ENCODE data around the gene STAT3. TPM values are rescaled to one million over a fixed set of nuclear protein-coding genes. Genes with fewer than 3 reads are reported as not detected.
A peak's percentile ranks its signal among the peaks of the same experiment; 100 is the strongest.
"Not testable (repeated sequence)": the region's sequence is repeated elsewhere in the genome, so short reads cannot be mapped to it uniquely, and the experiment has no call there.

Gene STAT3
- total RNA-seq, 4 donors from 2014 or later = 88.4 to 203 (median 130) TPM

DNA sequence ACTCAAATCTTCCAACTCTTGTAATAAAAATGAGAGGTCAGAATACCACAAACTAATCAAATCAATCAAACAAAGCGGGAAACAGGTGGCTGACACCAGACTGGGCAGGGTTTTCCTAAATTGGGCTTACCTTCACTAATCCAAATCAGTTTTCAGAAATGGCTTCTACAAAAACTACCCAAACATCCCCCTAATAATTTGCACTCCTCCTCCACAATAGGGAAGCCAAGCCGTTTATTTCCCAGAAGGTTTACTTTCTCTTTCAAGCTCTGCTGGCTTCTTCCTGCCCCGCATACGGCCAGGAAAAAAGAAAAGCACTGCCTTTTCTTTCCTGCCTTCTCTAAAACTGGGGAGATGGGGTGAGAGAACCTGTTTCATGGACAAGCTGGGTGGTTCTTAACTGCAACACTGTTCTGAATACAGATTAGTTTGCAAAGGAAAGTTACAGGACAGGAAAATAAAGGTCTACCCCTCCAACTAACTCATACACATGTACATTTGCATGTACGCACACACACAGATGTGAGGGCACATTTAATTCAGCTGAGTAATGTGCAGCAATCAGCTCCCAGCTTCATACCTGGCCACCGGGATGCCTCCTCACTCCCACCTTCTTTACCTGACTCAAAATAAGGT is 9.2 kb downstream of the STAT3 start:
- intact Hi-C loops (cut with DNase I; ENCODE audit: low total_unique reads) (no loop called here), in situ Hi-C loops (cut with MboI; ENCODE audit: low sequenced_read_pairs in 4 of 4) (no loop called here)
- no peaks in the 10 kb centered on the region for H3K9me3 ChIP-seq
- peaks cover 59 to 80% of the 10 kb centered on the region in 2 donors for H3K4me1 ChIP-seq
- peak overlapping the region; percentile 28 to 57 (median 40) for H3K4me3 ChIP-seq
- no peak for DNase-seq
- no peaks in the 10 kb centered on the region for H3K27me3 ChIP-seq
- TF ChIP-seq POLR2A (IDR thresholded peaks at IDR 0.05) = no peak
- TF ChIP-seq, protein P1, sequence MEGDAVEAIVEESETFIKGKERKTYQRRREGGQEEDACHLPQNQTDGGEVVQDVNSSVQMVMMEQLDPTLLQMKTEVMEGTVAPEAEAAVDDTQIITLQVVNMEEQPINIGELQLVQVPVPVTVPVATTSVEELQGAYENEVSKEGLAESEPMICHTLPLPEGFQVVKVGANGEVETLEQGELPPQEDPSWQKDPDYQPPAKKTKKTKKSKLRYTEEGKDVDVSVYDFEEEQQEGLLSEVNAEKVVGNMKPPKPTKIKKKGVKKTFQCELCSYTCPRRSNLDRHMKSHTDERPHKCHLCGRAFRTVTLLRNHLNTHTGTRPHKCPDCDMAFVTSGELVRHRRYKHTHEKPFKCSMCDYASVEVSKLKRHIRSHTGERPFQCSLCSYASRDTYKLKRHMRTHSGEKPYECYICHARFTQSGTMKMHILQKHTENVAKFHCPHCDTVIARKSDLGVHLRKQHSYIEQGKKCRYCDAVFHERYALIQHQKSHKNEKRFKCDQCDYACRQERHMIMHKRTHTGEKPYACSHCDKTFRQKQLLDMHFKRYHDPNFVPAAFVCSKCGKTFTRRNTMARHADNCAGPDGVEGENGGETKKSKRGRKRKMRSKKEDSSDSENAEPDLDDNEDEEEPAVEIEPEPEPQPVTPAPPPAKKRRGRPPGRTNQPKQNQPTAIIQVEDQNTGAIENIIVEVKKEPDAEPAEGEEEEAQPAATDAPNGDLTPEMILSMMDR (IDR thresholded peaks at IDR 0.05 in 4 of 5, conservative IDR thresholded peaks at IDR 0.05 in 1 of 5) = no peak
- peak in 1 of 2 donors; percentile 60 for ATAC-seq
- peak overlapping the region; percentile 77 to 99 (median 82) for H3K27ac ChIP-seq
- H3K36me3 ChIP-seq = no peaks in the 10 kb centered on the region

DNA sequence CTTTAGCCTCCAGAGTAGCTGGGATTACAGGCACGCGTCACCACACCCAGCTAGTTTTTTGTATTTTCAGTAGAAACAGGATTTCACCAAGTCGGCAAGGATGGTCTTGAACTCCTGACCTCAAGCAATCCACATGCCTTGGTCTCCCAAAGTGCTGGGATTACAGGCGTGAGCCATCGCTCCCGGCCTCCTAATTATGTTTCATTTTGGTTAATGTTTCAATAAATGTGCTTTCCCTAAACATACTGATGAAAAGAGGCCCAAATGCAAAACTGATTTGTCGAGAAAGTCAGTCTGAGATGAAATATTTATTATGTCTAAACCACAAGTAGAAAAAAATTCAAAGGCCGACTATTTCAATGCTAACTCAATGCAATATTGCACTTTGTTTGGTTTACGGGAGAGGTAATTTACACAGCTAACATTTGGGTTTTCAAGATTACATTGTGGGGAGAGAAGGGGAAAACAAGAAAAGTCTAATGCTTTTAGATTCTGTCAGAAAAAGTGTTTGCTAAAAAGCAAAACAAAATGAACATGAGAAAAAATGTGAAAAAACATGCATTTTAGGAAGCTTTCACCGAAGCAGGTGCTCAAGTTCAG is 9.8 kb downstream of the STAT3 start:
- ATAC-seq (no peak), DNase-seq (no peak)
- Histone ChIP-seq H3K4me3 (peak overlapping the region; percentile 28 to 57 (median 40)), H3K27me3 (no peaks in the 10 kb centered on the region), H3K27ac (peak overlapping the region; percentile 77 to 99 (median 82)), H3K36me3 (no peaks in the 10 kb centered on the region), H3K4me1 (peaks cover 59 to 81% of the 10 kb centered on the region in 2 donors), H3K9me3 (no peaks in the 10 kb centered on the region)
- intact Hi-C loops (cut with DNase I; ENCODE audit: low total_unique reads) = no loop called here
- TF ChIP-seq, protein P1 (IDR thresholded peaks at IDR 0.05 in 4 of 5, conservative IDR thresholded peaks at IDR 0.05 in 1 of 5) = no peak
- no peak for TF ChIP-seq POLR2A (IDR thresholded peaks at IDR 0.05)
- in situ Hi-C loops (cut with MboI; ENCODE audit: low sequenced_read_pairs in 4 of 4) = no loop called here

DNA sequence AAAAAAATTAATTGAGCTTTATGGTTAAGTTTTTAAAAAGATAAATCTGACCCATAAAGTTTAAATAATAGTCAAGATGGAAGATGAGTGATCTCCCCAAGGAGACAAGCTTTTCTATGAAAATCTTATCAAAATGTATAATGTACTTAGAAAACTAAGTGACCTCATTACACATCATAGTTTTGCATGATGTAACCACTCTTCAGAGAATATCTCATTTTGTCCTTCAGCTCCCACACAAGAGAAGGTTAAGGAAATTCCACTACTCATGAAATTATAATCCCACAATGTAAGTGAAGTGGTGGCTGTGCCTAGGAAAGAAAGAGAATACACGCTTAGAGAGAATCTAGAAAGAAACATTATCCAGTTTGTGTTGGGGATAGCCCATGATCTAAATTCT is 14.3 kb downstream of the STAT3 start:
- intact Hi-C loops (cut with DNase I; ENCODE audit: low total_unique reads) (no loop called here), in situ Hi-C loops (cut with MboI; ENCODE audit: low sequenced_read_pairs in 4 of 4) (no loop called here)
- Histone ChIP-seq H3K27ac (peak overlapping the region in 1 of 4 donors; percentile 99), H3K4me3 (no peak overlapping the region), H3K36me3 (no peaks in the 10 kb centered on the region), H3K4me1 (peaks cover 22 to 37% of the 10 kb centered on the region in 2 donors), H3K9me3 (no peaks in the 10 kb centered on the region), H3K27me3 (no peaks in the 10 kb centered on the region)
- TF ChIP-seq, protein P1 (IDR thresholded peaks at IDR 0.05 in 4 of 5, conservative IDR thresholded peaks at IDR 0.05 in 1 of 5) = no peak
- TF ChIP-seq POLR2A (IDR thresholded peaks at IDR 0.05) = no peak
- ATAC-seq (no peak), DNase-seq (no peak)

DNA sequence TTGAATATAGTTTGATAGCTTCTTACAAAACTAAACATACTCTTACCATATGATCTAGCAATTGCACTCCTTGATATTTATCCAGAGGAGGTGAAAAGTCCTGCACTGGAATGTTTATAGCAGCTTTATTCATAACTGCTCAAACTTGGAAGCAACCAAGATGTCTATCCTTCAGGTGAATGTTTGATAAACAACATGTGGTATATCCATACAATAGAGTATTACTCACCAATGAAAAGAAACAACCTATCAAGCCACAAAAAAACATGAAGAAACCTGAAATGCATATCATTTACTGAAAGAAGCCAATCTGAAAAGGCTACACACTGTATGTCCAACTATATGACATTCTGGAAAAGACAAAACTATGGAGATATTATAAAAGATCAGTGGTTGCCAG is 16.1 kb downstream of the STAT3 start:
- Histone ChIP-seq H3K36me3 (no peaks in the 10 kb centered on the region), H3K9me3 (no peaks in the 10 kb centered on the region), H3K27me3 (no peaks in the 10 kb centered on the region), H3K4me1 (peaks cover 19 to 30% of the 10 kb centered on the region in 2 donors), H3K4me3 (no peak overlapping the region), H3K27ac (no peak overlapping the region)
- in situ Hi-C loops (cut with MboI; ENCODE audit: low sequenced_read_pairs in 4 of 4) = no loop called here
- ATAC-seq (no peak), DNase-seq (no peak)
- no peak for TF ChIP-seq POLR2A (IDR thresholded peaks at IDR 0.05)
- TF ChIP-seq, protein P1 (IDR thresholded peaks at IDR 0.05 in 4 of 5, conservative IDR thresholded peaks at IDR 0.05 in 1 of 5) = no peak
- intact Hi-C loops (cut with DNase I; ENCODE audit: low total_unique reads) = no loop called here

DNA sequence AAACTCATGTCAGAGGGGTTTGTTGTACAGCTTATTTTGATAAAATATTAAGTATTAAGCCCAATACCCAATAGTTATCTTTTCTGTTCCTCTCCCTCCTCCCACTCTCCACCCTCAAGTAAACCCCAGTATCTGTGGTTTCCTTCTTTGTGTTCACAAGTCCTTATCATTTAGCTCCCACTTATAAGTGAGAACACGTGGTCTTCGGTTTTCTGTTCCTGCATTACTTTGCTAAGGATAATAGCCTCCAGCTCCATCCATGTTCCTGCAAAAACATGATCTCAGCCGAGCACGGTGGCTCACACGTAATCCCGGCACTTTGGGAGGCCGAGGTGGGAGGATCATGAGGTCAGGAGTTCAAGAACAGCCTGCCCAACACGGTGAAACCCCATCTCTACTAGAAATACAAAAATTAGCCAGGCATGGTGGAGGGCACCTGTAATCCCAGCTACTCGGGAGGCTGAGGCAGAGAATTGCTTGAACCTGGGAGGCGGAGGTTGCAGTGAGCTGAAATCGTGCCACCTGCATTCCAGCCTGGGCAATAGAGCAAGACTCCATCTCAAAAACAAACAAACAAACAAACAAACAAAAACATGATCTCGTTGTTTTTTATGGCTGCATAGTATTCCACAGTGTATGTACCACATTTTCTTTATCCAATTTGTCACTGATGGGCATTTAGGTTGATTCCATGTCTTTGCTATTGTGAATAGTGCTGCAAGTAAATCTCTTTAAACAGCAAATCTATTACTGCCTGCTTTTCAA is 19.3 kb downstream of the STAT3 start:
- in situ Hi-C loops (cut with MboI; ENCODE audit: low sequenced_read_pairs in 4 of 4); DNase-seq; intact Hi-C loops (cut with DNase I; ENCODE audit: low total_unique reads); H3K36me3 ChIP-seq; H3K27ac ChIP-seq; H3K9me3 ChIP-seq; H3K27me3 ChIP-seq; ATAC-seq; H3K4me3 ChIP-seq: not testable (repeated sequence)
- peaks cover 20 to 41% of the 10 kb centered on the region in 2 donors for H3K4me1 ChIP-seq

DNA sequence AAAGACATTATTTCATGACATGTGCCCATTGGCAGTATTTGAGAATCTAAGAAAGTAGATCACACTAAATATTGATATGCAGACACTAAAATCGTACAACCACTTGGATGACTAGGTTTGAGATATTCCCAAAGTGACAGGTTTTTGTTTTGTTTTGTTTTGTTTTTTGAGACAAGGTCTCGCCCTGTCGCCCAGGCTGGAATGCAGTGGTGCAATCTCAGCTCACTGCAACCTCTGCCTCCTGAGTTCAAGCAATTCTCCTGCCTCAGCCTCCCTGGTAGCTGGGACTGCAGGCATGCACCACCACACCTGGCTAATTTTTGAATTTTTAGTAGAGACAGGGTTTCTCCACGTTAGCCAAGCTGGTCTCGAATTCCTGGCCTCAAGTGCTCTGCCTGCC is 19.9 kb downstream of the STAT3 start:
- H3K27me3 ChIP-seq; ATAC-seq; H3K9me3 ChIP-seq; DNase-seq; H3K4me3 ChIP-seq; in situ Hi-C loops (cut with MboI; ENCODE audit: low sequenced_read_pairs in 4 of 4); H3K36me3 ChIP-seq; intact Hi-C loops (cut with DNase I; ENCODE audit: low total_unique reads): not testable (repeated sequence)
- Histone ChIP-seq H3K4me1 (peaks cover 27 to 47% of the 10 kb centered on the region in 2 donors), H3K27ac (peak overlapping the region in 1 of 4 donors; percentile 18)

DNA sequence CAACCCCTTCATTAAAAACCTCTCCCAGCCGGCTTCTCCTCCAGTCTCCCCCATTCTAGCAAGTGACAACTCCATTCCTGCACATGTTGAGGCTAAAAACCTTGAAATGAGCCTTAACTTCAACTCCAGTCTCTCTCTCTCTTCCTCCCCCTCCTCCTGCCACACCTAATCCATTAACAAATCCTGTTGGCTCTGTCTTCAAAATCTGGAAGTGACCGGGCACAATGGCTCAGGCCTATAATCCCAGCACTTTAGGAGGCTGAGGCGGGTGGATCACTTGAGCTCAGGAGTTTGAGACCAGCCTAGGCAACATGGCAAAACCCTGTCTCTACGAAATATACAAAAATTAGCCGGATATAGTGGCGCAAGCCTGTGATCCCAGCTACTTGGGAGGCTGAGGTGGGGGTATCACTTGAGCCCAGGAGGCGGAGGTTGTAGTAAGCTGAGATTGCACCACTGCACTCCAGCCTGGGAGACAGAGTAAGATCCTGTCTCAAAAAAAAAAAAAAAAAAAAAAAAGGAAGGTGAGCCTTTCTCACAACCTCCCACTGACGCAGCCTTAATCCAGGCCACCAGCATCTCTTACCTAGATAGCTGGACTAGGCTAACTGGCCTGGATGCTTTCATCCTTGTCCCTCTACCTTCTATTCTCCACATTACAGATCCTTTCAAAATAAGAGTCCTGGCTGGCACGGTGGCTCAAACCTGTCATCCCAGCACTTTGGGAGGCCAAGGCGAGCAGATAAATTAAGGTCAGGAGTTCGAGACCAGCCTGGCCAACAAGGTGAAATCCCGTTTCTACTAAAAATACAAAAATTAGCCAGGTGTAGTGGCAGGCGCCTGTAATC is 21.8 kb downstream of the STAT3 start:
- H3K36me3 ChIP-seq; DNase-seq; in situ Hi-C loops (cut with MboI; ENCODE audit: low sequenced_read_pairs in 4 of 4); H3K27me3 ChIP-seq; intact Hi-C loops (cut with DNase I; ENCODE audit: low total_unique reads); H3K4me3 ChIP-seq; H3K9me3 ChIP-seq; ATAC-seq: not testable (repeated sequence)
- H3K4me1 ChIP-seq = peaks cover 46 to 66% of the 10 kb centered on the region in 2 donors
- H3K27ac ChIP-seq = peak overlapping the region in 3 of 4 donors; percentile 1 to 28 (median 18)
